Epithelial cell of proximal tubule (primary cell): ENCODE data around the gene INTS1. TPM values are rescaled to one million over a fixed set of nuclear protein-coding genes. Genes with fewer than 3 reads are reported as not detected.

Experiments used
- DNase-seq: peaks from one replicate; pipeline ENCODE4 v3.0.0-alpha.2; 2011; ENCODE audit warnings: low read depth
- H3K4me3 ChIP-seq: 2 replicates; pipeline ENCODE4 v1.5.1; 2011; ENCODE audit warnings: low read depth, mild to moderate bottlenecking, low read length
- CTCF ChIP-seq: conservative IDR thresholded peaks from 2 replicates; pipeline ENCODE4 v1.5.1; 2012; ENCODE audit warnings: low read depth, mild to moderate bottlenecking, low read length
- total RNA-seq: library from RNA; depleted of rRNA; stranded (reverse); fragments of >200 nt; gene quantifications from 2 replicates; pipeline ENCODE4 v1.2.3, GENCODE V29; 2015

Gene INTS1
- total RNA-seq, 1 donor from 2014 or later: 88.2 TPM

- TF ChIP-seq CTCF: no peak
Measured at GRCh38 chr7:1496531-1497292, 7.5 kb downstream of the INTS1 start.

GRCh38 chr7:1495564-1496242, 8.5 kb downstream of the INTS1 start:
- DNase-seq: no peak
- no peak for TF ChIP-seq CTCF
- no peak overlapping the region for H3K4me3 ChIP-seq

More at GRCh38 chr7:1496531-1497292, 7.5 kb downstream of the INTS1 start:
- no peak overlapping the region for H3K4me3 ChIP-seq
- DNase-seq: no peak

GRCh38 chr7:1494866-1495563, 9.2 kb downstream of the INTS1 start:
- no peak overlapping the region for H3K4me3 ChIP-seq
- no peak for TF ChIP-seq CTCF

GRCh38 chr7:1494447-1494846, 9.7 kb downstream of the INTS1 start:
- H3K4me3 ChIP-seq: no peak overlapping the region
- DNase-seq: no peak
- TF ChIP-seq CTCF: no peak

More at GRCh38 chr7:1494866-1495563, 9.2 kb downstream of the INTS1 start:
- DNase-seq: no peak

- DNase-seq: no peak
- no peak overlapping the region for H3K4me3 ChIP-seq
- TF ChIP-seq CTCF: no peak
Measured at GRCh38 chr7:1493571-1493970, 10.6 kb downstream of the INTS1 start.

GRCh38 chr7:1493129-1493528, 11.1 kb downstream of the INTS1 start:
- no peak overlapping the region for H3K4me3 ChIP-seq
- DNase-seq: no peak
- no peak for TF ChIP-seq CTCF
